ENCODE data around the gene PAQR5.

DNA sequence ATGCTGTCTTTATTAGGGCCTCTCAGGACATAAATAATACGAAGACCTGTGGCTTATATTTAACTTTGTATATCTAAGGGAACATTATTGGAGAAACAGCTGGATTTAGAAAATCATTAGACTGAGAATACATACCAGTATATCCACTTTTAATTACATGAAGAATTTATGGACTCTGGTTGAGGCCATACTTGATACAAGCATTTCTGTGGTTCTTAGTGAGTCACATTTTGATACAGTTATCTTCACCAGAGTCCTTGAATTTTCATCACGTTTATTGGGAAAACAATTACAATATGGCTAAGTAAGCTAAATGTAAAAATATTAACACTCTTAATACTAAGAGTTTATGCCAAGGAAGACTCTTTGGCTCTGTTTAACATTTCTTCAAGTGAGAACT lies 125.3 kb downstream of the PAQR5 start:
- TF ChIP-seq POLR2A (IDR thresholded peaks at IDR 0.05) (no peak), POLR2AphosphoS5 (IDR thresholded peaks at IDR 0.05) (no peak)
- TF ChIP-seq, protein P1, sequence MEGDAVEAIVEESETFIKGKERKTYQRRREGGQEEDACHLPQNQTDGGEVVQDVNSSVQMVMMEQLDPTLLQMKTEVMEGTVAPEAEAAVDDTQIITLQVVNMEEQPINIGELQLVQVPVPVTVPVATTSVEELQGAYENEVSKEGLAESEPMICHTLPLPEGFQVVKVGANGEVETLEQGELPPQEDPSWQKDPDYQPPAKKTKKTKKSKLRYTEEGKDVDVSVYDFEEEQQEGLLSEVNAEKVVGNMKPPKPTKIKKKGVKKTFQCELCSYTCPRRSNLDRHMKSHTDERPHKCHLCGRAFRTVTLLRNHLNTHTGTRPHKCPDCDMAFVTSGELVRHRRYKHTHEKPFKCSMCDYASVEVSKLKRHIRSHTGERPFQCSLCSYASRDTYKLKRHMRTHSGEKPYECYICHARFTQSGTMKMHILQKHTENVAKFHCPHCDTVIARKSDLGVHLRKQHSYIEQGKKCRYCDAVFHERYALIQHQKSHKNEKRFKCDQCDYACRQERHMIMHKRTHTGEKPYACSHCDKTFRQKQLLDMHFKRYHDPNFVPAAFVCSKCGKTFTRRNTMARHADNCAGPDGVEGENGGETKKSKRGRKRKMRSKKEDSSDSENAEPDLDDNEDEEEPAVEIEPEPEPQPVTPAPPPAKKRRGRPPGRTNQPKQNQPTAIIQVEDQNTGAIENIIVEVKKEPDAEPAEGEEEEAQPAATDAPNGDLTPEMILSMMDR (IDR thresholded peaks at IDR 0.05), result no peak
